ENCODE measurements around the gene CCR5.

CCR5 gene

GRCh38 chr3:46334741-46335478 is 35.8 kb upstream of the CCR5 start:
- no peaks in the 10 kb centered on the region for H3K79me2 ChIP-seq (ENCODE audit: low read length)
- H3K4me1 ChIP-seq (ENCODE audit: low read length), result peaks cover 9% of the 10 kb centered on the region
- H2AFZ ChIP-seq (ENCODE audit: low read depth, low read length), result no peak overlapping the region
- TF ChIP-seq CTCF (IDR thresholded peaks at IDR 0.05; ENCODE audit: low read depth, low read length) (no peak), EZH2phosphoT487 (IDR thresholded peaks at IDR 0.05; ENCODE audit: low read depth) (no peak)
- H4K20me1 ChIP-seq (ENCODE audit: insufficient read depth, low read length), result no peaks in the 10 kb centered on the region
- no peak overlapping the region for H3K4me2 ChIP-seq (ENCODE audit: low read length)
- no peak overlapping the region for H3K9ac ChIP-seq (ENCODE audit: low read length)
- no peak overlapping the region for H3K27ac ChIP-seq (ENCODE audit: low read length)
- no peaks in the 10 kb centered on the region; the same call in 1 of the 2 replicates for H3K27me3 ChIP-seq (ENCODE audit: low read depth, low read length)
- peaks cover 28% of the 10 kb centered on the region for H3K9me3 ChIP-seq (ENCODE audit: insufficient read depth, low read length)
- H3K36me3 ChIP-seq (replicated peaks; ENCODE audit: low read depth, low read length), result peaks cover 8% of the 10 kb centered on the region
- no peak overlapping the region for H3K4me3 ChIP-seq (ENCODE audit: low read length)

- Histone ChIP-seq H3K9me3 (ENCODE audit: insufficient read depth, low read length) (peaks cover 32% of the 10 kb centered on the region), H3K4me1 (ENCODE audit: low read length) (peaks cover 9% of the 10 kb centered on the region), H3K36me3 (replicated peaks; ENCODE audit: low read depth, low read length) (peaks cover 8% of the 10 kb centered on the region), H3K79me2 (ENCODE audit: low read length) (no peaks in the 10 kb centered on the region), H3K4me2 (ENCODE audit: low read length) (no peak overlapping the region), H3K27me3 (ENCODE audit: low read depth, low read length) (no peaks in the 10 kb centered on the region; the same call in 1 of the 2 replicates), H4K20me1 (ENCODE audit: insufficient read depth, low read length) (no peaks in the 10 kb centered on the region), H3K27ac (ENCODE audit: low read length) (no peak overlapping the region), H2AFZ (ENCODE audit: low read depth, low read length) (no peak overlapping the region), H3K9ac (ENCODE audit: low read length) (no peak overlapping the region), H3K4me3 (ENCODE audit: low read length) (no peak overlapping the region)
- no peak for TF ChIP-seq EZH2phosphoT487 (IDR thresholded peaks at IDR 0.05; ENCODE audit: low read depth)
- TF ChIP-seq CTCF (IDR thresholded peaks at IDR 0.05; ENCODE audit: low read depth, low read length), result no peak
These were observed 35.2 kb upstream of the CCR5 start for GRCh38 chr3:46335541-46335940.

GRCh38 chr3:46337911-46338310 is 32.8 kb upstream of the CCR5 start:
- H3K27me3 ChIP-seq (ENCODE audit: low read depth, low read length), result no peaks in the 10 kb centered on the region; the same call in 1 of the 2 replicates
- no peak overlapping the region for H3K27ac ChIP-seq (ENCODE audit: low read length)
- H3K4me1 ChIP-seq (ENCODE audit: low read length), result peaks cover 9% of the 10 kb centered on the region
- no peaks in the 10 kb centered on the region for H3K79me2 ChIP-seq (ENCODE audit: low read length)
- peaks cover 32% of the 10 kb centered on the region for H3K9me3 ChIP-seq (ENCODE audit: insufficient read depth, low read length)
- no peak overlapping the region for H2AFZ ChIP-seq (ENCODE audit: low read depth, low read length)
- no peak for TF ChIP-seq EZH2phosphoT487 (IDR thresholded peaks at IDR 0.05; ENCODE audit: low read depth)
- no peak for TF ChIP-seq CTCF (IDR thresholded peaks at IDR 0.05; ENCODE audit: low read depth, low read length)
- no peak overlapping the region for H3K4me2 ChIP-seq (ENCODE audit: low read length)
- no peaks in the 10 kb centered on the region for H4K20me1 ChIP-seq (ENCODE audit: insufficient read depth, low read length)
- H3K9ac ChIP-seq (ENCODE audit: low read length), result no peak overlapping the region
- H3K4me3 ChIP-seq (ENCODE audit: low read length), result no peak overlapping the region
- H3K36me3 ChIP-seq (replicated peaks; ENCODE audit: low read depth, low read length), result peaks cover 8% of the 10 kb centered on the region

GRCh38 chr3:46338840-46339239 is 31.9 kb upstream of the CCR5 start:
- H2AFZ ChIP-seq (ENCODE audit: low read depth, low read length), result no peak overlapping the region

More at GRCh38 chr3:46338840-46339239, 31.9 kb upstream of the CCR5 start:
- peaks cover 9% of the 10 kb centered on the region for H3K4me1 ChIP-seq (ENCODE audit: low read length)
- peaks cover 10% of the 10 kb centered on the region for H3K36me3 ChIP-seq (replicated peaks; ENCODE audit: low read depth, low read length)
- no peak for TF ChIP-seq EZH2phosphoT487 (IDR thresholded peaks at IDR 0.05; ENCODE audit: low read depth)
- H3K4me2 ChIP-seq (ENCODE audit: low read length), result no peak overlapping the region
- no peaks in the 10 kb centered on the region for H4K20me1 ChIP-seq (ENCODE audit: insufficient read depth, low read length)
- no peak overlapping the region for H3K4me3 ChIP-seq (ENCODE audit: low read length)
- H3K27me3 ChIP-seq (ENCODE audit: low read depth, low read length), result no peaks in the 10 kb centered on the region; the same call in 1 of the 2 replicates
- H3K79me2 ChIP-seq (ENCODE audit: low read length), result no peaks in the 10 kb centered on the region
- peaks cover 32% of the 10 kb centered on the region for H3K9me3 ChIP-seq (ENCODE audit: insufficient read depth, low read length)
- H3K27ac ChIP-seq (ENCODE audit: low read length), result no peak overlapping the region
- H3K9ac ChIP-seq (ENCODE audit: low read length), result no peak overlapping the region
